ENCODE data around the gene TRIM47.

- TF ChIP-seq TCF7L2 (IDR thresholded peaks at IDR 0.05; ENCODE audit: borderline replicate concordance, extremely low read depth, insufficient read depth, insufficient read length) = no peak
- TF ChIP-seq EZH2 (IDR thresholded peaks at IDR 0.05) = no peak
- TF ChIP-seq POLR2AphosphoS5 (IDR thresholded peaks at IDR 0.05; ENCODE audit: low read depth, low read length) = no peak
Observed at GRCh38 chr17:75840799-75841164, 37.6 kb downstream of the TRIM47 start.

Data from HCT116 (cell line).